COLO668 (cell line): ENCODE data around the gene TAB3.
"Not testable (repeated sequence)": the region's sequence is repeated elsewhere in the genome, so short reads cannot be mapped to it uniquely, and the experiment has no call there.

Source experiments
- DNase-seq: peaks from one replicate; lab custom pipeline; 2025; ENCODE audit not compliant: unreplicated experiment; lab: John Stamatoyannopoulos, UW

Gene TAB3

DNA sequence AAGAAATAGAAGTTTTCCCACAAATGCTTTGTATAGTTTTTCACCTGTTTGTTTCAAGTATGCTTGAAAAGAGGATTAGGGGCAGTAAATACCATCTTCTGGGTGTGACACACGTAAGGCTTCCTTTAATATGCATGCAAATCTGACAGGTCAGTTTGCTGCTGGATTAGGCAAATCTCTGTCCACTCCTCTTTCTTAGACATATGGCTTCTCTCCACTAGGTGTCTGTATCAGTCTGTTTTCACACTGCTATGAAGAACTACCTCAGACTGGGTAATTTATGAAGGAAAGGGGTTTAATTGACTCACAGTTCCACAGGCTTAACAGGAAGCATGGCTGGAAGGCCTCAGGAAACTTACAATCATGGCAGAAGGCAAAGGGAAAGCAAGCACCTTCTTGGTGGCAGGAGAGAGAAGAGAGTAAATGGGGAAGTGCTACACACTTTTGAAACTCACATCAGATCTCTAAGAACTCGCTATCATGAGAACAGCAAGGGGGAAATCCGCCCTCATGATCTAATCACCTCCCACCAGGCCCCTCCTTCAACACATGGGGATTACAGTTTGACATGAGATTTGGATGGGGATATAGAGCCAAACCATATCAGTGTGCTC, 66.9 kb downstream of the TAB3 start:
- DNase-seq, result no peak

DNA sequence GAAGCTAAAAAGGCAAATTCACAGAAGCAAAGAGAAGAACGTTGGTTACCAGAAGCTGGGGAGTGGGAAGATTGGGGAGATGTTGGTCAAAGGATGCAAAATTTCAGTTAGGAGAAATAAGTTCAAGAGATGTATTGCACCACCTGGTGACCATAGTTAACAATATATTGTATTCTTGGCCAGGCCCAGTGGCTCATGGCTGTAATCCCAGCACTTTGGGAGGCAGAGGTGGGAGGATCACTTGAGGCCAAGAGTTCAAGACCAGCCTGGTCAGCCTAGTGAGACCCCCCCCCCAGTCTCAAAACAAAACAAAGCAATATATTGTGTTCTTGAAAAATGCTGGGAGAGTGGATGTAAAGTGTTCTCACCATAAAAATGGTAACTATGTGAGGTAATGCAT, 67.9 kb downstream of the TAB3 start:
- DNase-seq, result no peak

DNA sequence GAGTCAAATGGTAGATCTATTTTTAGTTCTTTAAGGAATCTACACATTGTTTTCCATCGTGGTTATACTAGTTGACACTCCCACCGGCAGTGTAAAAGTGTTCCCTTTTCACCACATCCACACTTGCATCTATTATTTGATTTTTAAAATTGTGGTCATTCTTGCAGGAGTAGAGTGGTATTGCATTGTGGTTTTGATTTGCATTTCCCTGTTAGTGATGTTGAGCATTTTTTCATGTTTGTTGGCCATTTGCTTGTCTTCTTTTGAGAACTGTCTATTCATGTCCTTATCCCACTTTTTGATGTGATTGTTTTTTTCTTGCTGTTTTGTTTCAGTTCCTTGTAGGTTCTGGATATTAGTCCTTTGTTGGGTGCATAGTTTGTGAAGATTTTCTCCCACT, 70.0 kb downstream of the TAB3 start:
- DNase-seq, result no peak

DNA sequence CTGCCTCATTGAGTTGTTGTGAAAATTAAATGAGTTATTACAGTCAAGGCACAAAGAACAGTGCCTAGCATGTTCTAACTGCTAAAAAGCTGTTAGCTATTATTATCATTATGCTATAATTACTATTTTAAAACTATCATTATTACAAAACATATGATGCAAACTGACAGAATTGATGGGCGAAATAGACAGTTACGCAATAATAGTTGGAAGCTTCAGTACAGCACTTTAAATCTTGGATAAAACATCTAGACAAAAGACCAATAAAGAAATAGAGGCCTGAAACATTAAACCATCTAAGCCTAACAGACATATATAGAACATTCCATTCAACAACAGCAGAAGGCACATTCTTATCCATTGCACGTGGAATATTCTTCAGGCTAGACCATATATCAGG, 73.0 kb downstream of the TAB3 start:
- no peak for DNase-seq

DNA sequence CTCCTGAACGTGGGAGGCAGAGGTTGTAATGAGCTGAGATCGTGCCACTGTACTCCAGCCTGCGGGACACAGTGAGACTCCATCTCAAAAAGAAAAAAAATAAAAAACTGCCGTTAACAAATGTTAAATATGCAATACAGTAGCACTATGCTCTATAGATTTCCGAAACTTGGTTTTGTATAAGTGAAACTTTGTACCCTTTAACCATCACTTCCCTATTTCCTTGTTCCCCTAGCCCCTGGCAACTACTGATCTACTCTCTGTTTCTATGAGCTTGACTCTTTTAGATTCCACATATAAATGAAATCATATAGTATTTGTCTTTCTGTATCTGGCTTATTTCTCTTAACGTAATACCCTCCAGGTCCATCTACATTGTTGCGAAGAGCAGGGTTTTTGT, 74.1 kb downstream of the TAB3 start:
- no peak for DNase-seq

DNA sequence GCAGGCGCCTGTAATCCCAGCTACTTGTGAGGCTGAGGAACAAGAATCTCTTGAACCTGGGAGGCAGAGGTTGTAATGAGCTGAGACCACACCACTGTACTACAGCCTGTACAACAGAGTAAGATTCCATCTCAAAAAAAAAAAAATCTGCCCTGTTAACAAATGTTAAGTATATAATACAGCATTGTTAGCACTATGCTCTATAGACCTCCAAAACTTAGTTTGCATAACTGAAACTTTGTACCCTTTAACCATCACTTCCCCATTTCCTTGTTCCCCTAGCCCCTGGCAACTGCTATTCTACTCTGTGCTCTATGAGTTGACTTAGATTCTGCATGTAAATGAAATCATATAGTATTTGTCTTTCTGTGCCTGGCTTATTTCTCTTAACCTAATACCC, 76.7 kb downstream of the TAB3 start:
- DNase-seq, result no peak

DNA sequence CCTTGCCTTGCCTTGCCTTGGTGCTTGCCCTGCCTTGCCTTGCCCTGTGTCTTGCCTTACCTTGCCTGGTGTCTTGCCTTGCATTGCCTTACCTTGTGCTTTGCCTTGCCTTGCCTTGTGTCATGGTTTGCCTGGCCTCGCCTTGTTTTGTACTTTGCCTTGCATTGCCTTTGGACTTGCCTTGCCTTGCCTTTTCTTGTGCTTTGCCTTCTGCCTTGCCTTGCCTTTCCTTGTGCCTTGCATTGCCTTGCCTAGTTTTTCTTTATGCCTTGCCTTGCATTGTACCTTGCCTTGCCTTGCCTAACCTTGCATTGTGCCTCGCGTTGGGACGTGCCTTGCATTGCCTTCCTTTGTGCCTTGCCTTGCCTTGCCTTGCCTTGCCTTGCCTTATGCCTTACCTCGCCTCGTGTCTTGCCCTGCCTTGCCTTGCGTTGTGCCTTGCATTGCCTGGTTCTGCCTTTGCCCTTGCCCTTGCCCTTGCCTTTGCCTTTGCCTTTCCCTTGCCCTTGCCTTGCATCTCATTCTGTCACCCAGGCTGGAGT, 82.8 kb downstream of the TAB3 start:
- no peak for DNase-seq

DNA sequence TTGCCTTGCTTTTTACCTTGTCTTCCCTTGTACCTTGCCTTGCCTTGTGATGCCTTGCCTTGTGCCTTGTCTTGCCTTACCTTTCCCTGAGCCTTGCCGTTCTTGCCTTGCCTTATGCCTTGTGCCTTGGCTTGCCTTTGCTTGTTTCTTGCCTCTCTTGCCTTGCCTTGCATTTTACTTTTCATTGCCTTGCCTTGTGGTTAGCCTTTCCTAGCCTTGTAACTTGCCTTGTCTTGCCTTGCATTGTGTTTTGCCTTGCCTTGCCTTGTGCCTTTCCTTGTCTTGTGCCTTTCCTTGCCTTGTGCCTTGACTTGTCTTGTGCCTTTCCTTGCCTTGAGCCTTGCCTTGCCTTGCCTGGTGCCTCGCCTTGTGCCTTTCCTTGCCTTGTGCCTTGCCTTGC, 84.6 kb downstream of the TAB3 start:
- no peak for DNase-seq

DNA sequence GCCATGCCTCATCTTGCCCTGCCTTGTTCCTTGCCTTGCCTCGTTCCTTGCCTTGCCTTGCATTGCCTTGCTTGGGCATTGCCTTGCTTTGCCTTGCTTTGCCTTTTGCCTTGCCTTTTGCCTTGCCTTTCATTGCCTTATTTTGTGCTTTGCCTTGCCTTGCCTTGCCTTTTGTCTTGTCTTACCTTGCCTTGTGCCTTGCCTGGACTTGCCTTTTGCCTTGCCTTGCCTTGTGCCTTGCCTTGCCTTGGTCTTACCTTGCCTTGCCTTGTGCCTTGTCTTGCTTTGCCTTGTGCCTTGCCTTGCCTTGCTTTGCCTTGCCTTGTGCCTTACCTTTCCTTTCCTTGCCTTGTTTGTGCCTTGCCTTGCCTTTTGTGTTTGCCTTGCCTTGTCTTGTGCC, 88.2 kb downstream of the TAB3 start:
- DNase-seq, result no peak

DNA sequence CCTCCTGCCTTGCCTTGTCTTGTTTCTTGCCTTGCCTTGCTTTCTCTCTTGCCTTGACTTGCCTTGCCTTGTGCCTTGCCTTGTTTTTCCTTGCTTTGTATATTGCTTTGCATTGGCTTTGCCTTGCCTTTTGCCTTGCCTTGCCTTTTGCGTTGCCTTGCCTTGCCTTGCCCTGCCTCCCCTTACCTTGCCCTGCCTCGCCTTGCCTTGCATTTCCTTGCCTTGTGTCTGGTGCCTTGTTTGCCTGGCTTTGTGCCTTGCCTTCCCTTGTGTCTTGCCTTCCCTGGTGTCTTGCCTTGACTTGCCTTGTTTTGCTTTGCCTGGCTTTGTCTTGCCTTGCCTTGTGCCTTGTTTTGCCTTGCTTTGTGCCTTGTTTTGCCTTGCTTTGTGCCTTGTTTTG, 89.7 kb downstream of the TAB3 start:
- no peak for DNase-seq

DNA sequence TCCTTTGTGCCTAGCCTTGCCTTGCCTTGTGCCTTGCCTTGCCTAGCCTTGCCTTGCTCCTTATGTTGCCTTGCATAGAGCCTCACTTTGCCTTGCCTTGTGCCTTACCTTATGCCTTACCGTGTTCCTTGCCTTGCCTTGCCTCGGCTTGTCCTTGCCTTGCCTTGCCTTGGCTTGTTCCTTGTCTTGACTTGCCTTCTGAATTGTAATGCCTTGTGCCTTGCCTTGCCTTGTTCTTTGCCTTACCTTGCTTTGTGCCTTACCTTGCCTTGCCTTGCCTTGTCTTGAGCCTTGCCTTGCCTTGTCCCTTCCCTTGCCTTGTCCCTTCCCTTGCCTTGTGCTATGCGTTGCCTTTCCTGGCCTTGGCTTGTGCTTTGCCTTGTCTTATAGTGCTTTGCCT, 90.2 kb downstream of the TAB3 start:
- no peak for DNase-seq

DNA sequence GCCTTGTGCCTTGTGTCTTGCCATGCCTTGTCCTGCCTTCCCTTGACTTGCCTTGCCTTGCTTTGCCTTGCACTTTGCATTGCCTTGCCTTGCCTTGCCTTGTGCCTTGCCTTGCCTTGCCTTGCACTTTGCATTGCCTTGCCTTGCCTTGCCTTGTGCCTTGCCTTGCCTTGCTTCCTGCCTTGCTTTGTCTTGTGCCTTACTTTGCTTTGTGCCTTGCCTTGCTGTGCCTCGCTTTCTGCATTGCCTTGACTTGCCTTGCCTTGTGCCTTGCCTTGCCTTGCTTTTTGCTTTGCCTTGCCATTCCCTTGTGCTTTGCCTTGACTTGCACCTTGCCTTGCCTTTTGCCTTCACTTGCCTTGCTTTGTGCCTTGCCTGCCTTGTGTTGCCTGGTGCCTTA, 91.8 kb downstream of the TAB3 start:
- not testable (repeated sequence) for DNase-seq

DNA sequence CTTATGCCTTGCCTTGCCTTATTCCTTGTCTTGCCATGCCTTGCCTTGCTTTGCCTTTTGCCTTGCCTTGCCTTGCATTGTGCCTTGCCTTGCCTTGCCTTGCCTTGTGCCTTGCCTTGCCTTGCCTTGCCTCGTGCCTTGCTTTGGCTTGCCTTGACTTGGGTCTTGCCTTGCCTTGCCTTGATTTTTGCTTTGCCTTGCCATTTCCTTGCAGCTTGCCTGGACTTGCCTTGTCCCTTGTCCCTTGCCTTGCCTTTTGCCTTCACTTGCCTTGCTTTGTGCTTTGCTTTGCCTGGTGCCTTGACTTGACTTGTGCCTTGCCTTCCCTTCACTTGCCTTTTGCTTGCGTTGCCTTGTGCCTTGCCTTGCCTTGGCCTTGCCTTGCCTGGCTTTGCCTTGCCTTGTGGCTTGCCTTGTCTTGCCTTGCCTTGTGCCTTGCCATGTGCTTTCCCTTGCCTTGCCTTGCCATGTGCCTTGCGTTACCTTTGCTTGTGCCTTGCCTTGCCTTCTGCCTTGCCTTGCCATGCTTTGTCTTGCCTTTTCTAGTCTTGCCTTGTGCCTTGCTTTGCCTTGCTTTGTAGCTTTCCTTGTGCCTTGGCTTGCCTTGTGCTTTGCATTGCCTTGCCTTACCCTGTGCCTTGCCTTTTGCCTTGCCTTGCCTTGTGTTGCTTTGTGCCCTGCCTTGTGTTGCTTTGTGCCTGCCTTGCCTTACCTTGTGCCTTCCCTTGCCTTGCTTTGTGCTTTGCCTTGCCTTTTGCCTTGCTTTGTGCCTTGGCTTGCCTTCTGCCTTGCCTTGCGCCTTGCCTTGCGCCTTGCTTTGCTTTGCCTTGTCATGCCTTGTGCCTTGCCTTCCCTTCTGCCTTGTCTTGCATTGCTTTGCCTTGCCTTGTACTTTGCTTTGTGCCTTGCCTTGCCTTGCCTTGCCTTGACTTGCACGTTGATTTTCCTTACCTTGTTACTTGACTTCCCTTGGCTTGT, 92.8 kb downstream of the TAB3 start:
- DNase-seq, result no peak

DNA sequence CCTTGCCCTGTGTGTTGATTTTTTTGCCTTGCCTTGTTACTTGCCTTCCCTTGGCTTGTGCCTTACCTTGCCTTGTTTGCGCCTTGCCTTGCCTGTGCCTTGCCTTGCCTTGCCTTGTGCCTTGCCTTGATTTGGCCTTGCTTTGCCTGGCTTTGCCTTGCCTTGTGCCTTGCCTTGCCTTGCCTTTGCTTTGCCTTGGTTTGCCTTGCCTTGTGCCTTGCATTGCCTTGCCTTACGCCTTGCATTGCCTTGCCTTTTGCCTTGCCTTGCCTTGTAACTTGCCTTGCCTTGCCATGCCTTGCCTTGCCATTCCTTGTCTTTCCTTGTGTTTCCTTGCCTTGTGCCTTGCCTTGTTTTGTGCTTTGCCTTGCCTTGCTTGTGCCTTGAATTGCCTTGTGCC, 94.6 kb downstream of the TAB3 start:
- no peak for DNase-seq

DNA sequence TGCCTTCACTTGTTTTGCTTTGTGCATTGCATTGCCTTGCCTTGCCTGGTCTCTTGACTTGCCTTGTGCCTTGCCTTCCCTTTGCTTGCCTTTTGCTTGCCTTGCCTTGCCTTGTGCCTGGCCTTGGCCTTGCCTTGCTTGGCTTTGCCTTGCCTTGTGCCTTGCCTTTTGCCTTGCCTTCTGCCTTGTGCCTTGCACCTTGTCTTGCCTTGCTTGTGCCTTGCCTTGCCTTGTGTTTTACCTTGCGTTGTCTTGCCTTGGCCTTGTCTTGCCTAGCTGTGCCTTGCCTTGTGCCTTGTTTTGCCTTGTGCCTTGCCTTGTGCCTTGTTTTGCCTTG, 95.3 kb downstream of the TAB3 start:
- no peak for DNase-seq

DNA sequence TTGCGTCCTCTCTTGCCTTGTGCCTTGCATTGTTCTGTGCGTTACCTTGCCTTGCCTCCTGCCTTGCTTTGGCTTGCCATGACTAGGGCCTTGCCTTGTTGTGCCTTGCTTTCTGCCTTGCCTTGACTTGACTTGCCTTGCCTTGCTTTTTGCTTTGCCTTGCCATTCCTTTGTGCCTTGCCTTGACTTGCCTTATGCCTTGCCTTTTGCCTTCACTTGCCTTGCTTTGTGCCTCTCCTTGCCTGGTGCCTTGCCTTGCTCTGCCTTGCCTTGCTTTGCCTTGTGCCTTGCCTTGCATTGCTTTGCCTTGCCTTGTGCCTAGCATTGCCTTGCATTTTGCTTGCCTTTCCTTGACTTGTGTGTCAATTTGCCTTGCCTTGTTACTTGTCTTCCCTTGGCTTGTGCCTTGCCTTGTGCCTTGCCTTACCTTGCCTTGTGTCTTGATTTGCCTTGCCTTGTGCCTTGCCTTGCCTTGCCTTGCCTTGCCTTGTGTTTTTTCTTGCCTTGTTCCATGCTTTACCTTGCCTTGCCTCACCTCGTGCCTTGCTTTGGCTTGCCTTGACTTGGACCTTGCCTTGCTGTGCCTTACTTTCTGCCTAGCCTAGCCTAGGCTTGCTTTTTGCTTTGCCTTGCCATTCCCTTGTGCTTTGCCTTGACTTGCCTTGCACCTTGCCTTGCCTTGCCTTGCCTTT, 95.8 kb downstream of the TAB3 start:
- DNase-seq, result no peak

DNA sequence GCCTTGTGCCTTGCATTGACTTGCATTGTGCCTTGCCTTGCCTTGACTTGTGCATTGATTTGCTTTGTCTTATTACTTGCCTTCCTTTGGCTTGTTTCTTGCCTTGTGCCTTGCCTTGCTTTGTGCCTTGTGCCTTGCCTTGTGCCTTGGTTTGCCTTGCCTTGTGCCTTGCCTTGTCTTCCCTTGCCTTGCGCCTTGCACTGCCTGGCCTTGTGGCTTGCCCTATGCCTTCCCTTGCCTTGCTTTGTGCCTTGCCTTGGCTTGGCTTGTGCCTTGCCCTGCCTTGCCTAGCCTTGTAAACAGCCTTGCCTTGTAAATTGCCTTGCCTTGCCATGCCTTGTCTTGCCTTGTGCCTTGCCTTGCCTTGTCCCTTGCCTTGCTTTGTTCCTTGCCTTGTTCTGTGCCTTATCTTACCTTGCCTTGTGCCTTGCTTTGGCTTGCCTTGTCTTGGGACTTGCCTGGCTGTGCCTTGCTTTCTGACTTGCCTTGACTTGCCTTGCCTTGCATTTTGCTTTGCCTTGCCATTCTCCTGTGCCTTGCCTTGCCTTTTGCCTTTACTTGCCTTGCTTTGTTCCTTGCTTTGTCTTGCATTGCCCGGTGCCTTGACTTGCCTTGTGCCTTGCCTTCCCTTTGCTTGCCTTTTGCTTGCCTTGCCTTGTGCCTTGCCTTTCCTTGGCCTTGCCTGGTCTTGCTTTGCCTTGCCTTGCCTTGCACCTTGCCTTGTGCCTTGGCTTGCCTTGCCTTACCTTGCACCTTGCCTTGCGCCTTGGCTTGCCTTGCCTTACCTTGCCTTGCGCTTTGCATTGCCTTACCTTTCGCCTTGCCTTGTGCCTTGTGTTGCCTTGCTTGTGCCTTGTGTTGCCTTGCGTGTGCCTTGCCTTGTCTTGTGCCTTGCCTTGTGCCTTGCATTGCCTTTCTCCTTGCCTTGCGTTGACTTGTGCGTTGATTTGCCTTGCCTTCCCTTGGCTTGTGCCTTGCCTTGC, 97.5 kb downstream of the TAB3 start:
- DNase-seq, result no peak

DNA sequence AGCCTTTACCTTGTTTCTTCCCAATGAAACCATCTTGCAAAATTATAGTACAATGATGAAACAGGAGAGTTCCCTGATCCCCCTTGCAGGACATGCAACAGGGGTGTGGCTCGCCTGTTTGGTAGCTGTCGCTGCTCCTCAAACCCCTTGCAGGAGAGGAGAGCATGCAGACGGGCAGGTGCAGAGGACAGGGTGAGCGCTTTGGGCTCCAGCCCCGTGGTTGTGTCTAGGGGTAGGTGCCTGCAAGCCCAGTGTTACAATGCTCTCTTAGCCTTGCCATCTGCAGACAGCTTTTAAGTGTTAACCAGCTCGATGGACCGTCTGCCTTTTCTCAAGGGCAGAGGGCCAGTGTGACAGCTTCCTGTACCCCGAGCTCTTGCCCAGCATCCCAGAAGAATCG, 102.0 kb downstream of the TAB3 start:
- no peak for DNase-seq

DNA sequence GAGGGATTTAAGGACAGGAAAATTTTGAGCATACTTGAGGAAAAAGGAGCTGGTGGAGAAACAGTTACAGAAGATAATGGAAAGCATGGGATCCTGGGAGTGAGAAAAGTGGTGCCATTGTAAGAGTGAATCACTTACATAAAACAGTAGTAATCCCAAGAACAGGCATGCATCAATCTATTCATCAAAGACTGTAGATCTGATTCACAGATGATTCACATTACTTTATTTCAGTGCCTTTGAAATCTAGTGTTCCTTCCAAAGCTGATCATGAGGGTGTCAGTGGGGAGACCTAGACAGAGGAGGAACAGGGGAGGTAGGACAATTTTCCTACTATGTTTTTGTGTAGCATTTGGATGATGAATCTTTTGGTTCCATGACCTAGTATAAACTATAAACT, 102.7 kb downstream of the TAB3 start:
- DNase-seq, result no peak

DNA sequence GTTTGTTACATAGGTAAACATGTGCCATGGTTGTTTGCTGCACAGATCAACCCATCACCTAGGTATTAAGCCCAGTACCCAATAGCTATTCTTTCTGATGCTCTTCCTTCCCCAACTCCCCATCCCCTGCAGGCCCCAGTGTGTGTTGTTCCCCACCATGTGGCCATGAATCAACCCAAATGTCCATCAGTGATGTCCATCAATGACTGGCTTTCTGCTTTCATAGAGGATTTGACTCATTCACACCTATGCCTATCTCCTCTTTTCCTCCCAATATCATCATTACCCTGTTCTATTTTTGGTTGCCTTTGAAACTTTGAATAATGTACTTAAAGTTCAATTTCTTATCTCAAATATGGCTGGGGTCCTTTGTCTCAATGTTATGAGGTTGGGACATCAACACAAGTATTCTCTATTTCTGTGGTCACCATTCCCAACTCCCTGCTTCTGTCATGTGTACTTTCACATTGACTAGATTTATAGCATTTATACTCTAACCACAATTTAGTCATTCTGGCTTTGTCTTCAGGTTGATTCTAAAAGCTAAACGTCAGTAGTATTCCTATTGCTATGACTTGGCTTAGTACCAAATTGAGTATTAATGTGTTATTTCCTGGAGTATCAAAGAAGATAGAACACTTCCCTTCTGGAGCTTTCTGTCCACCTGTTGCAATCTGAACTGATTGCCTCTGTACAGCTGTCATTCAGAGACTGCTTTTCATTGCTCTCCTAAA, 107.2 kb downstream of the TAB3 start:
- no peak for DNase-seq
